ENCODE results near the gene CHSY1.

- TF ChIP-seq CTCF (IDR thresholded peaks at IDR 0.05; ENCODE audit: poor library complexity, severe bottlenecking), result no peak
- no peak for TF ChIP-seq EP300 (conservative IDR thresholded peaks at IDR 0.05; ENCODE audit: poor library complexity, severe bottlenecking)
- no peak for TF ChIP-seq EZH2 (IDR thresholded peaks at IDR 0.05; ENCODE audit: borderline replicate concordance, insufficient read depth, low read length, poor library complexity, severe bottlenecking)
- no peak for TF ChIP-seq POLR2AphosphoS5 (IDR thresholded peaks at IDR 0.05)
- TF ChIP-seq RAD21 (conservative IDR thresholded peaks at IDR 0.05), result no peak
- no peak for TF ChIP-seq REST (IDR thresholded peaks at IDR 0.05; ENCODE audit: borderline replicate concordance)
Observed at GRCh38 chr15:101156509-101157159, 95.2 kb downstream of the CHSY1 start.

Data from neural cell (in vitro differentiated cells).